ENCODE measurements around the gene ROPN1L.

- no peak for TF ChIP-seq CREM (IDR thresholded peaks at IDR 0.05; ENCODE audit: low read depth)
- TF ChIP-seq, protein P1, sequence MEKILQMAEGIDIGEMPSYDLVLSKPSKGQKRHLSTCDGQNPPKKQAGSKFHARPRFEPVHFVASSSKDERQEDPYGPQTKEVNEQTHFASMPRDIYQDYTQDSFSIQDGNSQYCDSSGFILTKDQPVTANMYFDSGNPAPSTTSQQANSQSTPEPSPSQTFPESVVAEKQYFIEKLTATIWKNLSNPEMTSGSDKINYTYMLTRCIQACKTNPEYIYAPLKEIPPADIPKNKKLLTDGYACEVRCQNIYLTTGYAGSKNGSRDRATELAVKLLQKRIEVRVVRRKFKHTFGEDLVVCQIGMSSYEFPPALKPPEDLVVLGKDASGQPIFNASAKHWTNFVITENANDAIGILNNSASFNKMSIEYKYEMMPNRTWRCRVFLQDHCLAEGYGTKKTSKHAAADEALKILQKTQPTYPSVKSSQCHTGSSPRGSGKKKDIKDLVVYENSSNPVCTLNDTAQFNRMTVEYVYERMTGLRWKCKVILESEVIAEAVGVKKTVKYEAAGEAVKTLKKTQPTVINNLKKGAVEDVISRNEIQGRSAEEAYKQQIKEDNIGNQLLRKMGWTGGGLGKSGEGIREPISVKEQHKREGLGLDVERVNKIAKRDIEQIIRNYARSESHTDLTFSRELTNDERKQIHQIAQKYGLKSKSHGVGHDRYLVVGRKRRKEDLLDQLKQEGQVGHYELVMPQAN (conservative IDR thresholded peaks at IDR 0.05), result no peak
- TF ChIP-seq POLR2A (IDR thresholded peaks at IDR 0.05; ENCODE audit: low read depth, low read length), result no peak
- no peak for TF ChIP-seq CHD1 (IDR thresholded peaks at IDR 0.05; ENCODE audit: low read depth, low read length)
- TF ChIP-seq CTCF (IDR thresholded peaks at IDR 0.05 in 2 of 3, conservative IDR thresholded peaks at IDR 0.05 in 1 of 3; ENCODE audit: control insufficient read depth in 2 of 3, extremely low read depth in 1 of 3, insufficient read depth in 1 of 3, low read depth in 3 of 3, low read length in 3 of 3), result no peak
- no peak for TF ChIP-seq SIX5 (IDR thresholded peaks at IDR 0.05; ENCODE audit: low read depth, low read length, severe bottlenecking)
- no peak for TF ChIP-seq ZSCAN29 (IDR thresholded peaks at IDR 0.05)
Measured at GRCh38 chr5:10420932-10421331, 20.7 kb upstream of the ROPN1L start.

Data from GM12878 (cell line).